ENCODE data around the gene CTXND2. TPM values are rescaled to one million over a fixed set of nuclear protein-coding genes. Genes with fewer than 3 reads are reported as not detected.

CTXND2 gene
- total and polyA plus RNA-seq, 2 of the 8 experiments (the other 6 are each of a cell fraction or from before 2014, with no cell fraction given): not detected

GRCh38 chr1:150842343-150842742 is 44.6 kb upstream of the CTXND2 start (continued):
- TF ChIP-seq RNF2 (IDR thresholded peaks at IDR 0.05; ENCODE audit: borderline replicate concordance, low read depth, low read length, missing control alignments, poor library complexity, severe bottlenecking) (no peak), ATF2 (IDR thresholded peaks at IDR 0.05; ENCODE audit: low read length) (no peak), TAF1 (IDR thresholded peaks at IDR 0.05; ENCODE audit: low read depth, low read length) (no peak), NANOG (IDR thresholded peaks at IDR 0.05; ENCODE audit: insufficient read depth, low read depth, low read length, poor library complexity, severe bottlenecking) (no peak)

Measured in H1 (cell line).